ENCODE data around the gene AFF3. TPM values are rescaled to one million over a fixed set of nuclear protein-coding genes. Genes with fewer than 3 reads are reported as not detected.

AFF3 gene
- total and polyA plus RNA-seq, 2 of the 13 experiments (the other 11 are each of a cell fraction or from before 2014, with no cell fraction given) = not detected

DNA sequence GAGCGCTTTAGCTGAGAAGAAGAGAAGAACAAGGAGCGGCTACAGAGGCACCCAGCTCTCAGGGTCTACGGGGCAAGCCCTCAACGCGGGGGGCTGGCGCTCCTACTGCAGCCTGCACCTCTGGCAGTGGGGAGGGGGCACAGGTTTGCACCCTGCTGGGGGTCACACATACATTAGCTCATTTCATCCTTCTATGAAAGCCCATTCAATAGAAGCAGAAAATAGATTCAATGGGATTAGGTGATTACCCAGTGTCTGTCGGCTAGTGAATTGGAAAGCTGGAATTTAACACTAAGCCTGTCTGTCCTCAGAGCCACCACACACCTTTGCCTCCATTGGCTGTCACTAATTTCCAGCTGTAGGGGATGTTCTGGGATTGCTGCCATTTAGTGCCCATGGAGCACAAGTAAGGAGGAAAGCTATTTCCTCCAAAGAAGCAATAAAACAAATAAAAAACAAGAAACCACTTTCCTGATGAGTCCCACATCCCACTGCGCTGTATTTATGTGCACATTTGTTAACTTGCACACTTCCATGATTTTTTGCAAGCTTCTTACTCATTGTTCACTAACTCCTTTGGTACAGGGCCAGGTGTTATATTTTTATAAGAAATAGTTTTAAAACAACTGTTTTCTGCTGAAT, 333.0 kb downstream of the AFF3 start:
- no peaks in the 10 kb centered on the region; a peak in 1 of 5 replicates for H3K27me3 ChIP-seq (ENCODE audit: control insufficient read depth in 1 of 2, insufficient read depth in 2 of 2, low read length in 2 of 2)
- no peaks in the 10 kb centered on the region for H3K79me2 ChIP-seq (ENCODE audit: insufficient read depth, low read length)
- no peak for DNase-seq (ENCODE audit: low spot score)
- no peak overlapping the region for H3K4me2 ChIP-seq (ENCODE audit: low read depth, low read length)
- CTCF ChIA-PET (ENCODE audit: low intra/inter-chr PET ratio, low total read pairs) = no interaction called here
- H3K4me1 ChIP-seq (ENCODE audit: insufficient read depth, low read length) = no peaks in the 10 kb centered on the region
- FAIRE-seq = no peak
- ATAC-seq = no peak
- no peaks in the 10 kb centered on the region for H3K9me3 ChIP-seq (ENCODE audit: low read length)
- no TSS peak for BruUV-seq (replicated peaks)
- H3K4me3 ChIP-seq (replicated peaks in 1 of 3; ENCODE audit: insufficient read depth in 1 of 3, low read depth in 2 of 3, low read length in 3 of 3) = no peak overlapping the region
- H3K36me3 ChIP-seq (replicated peaks in 1 of 2; ENCODE audit: control insufficient read depth in 1 of 2, insufficient read depth in 2 of 2, low read length in 2 of 2) = no peaks in the 10 kb centered on the region
- POLR2A ChIA-PET = no interaction called here
- H3K9ac ChIP-seq (ENCODE audit: insufficient read depth, low read depth, low read length) = no peak overlapping the region
- no peaks in the 10 kb centered on the region for H4K20me1 ChIP-seq (ENCODE audit: insufficient read depth, low read length)
- in situ Hi-C loops (cut with HindIII; ENCODE audit: extremely low pct_ligation_motif_present, low pct_unique_long_range_greater_than_20kb) = no loop called here
- WGBS (ENCODE audit: low lambda C conversion rate) = 73% methylated on average over 8 of the region's 8 CpGs
- intact Hi-C loops (cut with micrococcal nuclease; ENCODE audit: unreplicated experiment) = no loop called here
- no peak overlapping the region for H2AFZ ChIP-seq (ENCODE audit: low read length)
- H3K27ac ChIP-seq (ENCODE audit: extremely low read length, insufficient read depth, low read length) = no peak overlapping the region
- TF ChIP-seq ZNF839 (CRISPR knock-in tag; IDR thresholded peaks at IDR 0.05; ENCODE audit: borderline replicate concordance) (no peak), SP5 (CRISPR knock-in tag; IDR thresholded peaks at IDR 0.05; ENCODE audit: borderline replicate concordance, low read depth) (no peak), BHLHE40 (IDR thresholded peaks at IDR 0.05; ENCODE audit: low read length) (no peak), ZEB1 (IDR thresholded peaks at IDR 0.05; ENCODE audit: insufficient replicate concordance, low read depth) (no peak), ZZZ3 (CRISPR knock-in tag; IDR thresholded peaks at IDR 0.05; ENCODE audit: borderline replicate concordance) (no peak), DR1 (CRISPR knock-in tag; IDR thresholded peaks at IDR 0.05) (no peak), RNF2 (conservative IDR thresholded peaks at IDR 0.05; ENCODE audit: low read depth) (no peak), TEAD2 (CRISPR knock-in tag; IDR thresholded peaks at IDR 0.05) (no peak), ZNF333 (CRISPR knock-in tag; IDR thresholded peaks at IDR 0.05; ENCODE audit: borderline replicate concordance) (no peak), ZNF780A (CRISPR knock-in tag; IDR thresholded peaks at IDR 0.05) (no peak)
- TF ChIP-seq, protein P1, sequence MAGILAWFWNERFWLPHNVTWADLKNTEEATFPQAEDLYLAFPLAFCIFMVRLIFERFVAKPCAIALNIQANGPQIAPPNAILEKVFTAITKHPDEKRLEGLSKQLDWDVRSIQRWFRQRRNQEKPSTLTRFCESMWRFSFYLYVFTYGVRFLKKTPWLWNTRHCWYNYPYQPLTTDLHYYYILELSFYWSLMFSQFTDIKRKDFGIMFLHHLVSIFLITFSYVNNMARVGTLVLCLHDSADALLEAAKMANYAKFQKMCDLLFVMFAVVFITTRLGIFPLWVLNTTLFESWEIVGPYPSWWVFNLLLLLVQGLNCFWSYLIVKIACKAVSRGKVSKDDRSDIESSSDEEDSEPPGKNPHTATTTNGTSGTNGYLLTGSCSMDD (CRISPR knock-in tag; IDR thresholded peaks at IDR 0.05) = no peak
- TF ChIP-seq, protein P2, sequence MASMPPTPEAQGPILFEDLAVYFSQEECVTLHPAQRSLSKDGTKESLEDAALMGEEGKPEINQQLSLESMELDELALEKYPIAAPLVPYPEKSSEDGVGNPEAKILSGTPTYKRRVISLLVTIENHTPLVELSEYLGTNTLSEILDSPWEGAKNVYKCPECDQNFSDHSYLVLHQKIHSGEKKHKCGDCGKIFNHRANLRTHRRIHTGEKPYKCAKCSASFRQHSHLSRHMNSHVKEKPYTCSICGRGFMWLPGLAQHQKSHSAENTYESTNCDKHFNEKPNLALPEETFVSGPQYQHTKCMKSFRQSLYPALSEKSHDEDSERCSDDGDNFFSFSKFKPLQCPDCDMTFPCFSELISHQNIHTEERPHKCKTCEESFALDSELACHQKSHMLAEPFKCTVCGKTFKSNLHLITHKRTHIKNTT (CRISPR knock-in tag; IDR thresholded peaks at IDR 0.05) = no peak
- TF ChIP-seq, protein P3, sequence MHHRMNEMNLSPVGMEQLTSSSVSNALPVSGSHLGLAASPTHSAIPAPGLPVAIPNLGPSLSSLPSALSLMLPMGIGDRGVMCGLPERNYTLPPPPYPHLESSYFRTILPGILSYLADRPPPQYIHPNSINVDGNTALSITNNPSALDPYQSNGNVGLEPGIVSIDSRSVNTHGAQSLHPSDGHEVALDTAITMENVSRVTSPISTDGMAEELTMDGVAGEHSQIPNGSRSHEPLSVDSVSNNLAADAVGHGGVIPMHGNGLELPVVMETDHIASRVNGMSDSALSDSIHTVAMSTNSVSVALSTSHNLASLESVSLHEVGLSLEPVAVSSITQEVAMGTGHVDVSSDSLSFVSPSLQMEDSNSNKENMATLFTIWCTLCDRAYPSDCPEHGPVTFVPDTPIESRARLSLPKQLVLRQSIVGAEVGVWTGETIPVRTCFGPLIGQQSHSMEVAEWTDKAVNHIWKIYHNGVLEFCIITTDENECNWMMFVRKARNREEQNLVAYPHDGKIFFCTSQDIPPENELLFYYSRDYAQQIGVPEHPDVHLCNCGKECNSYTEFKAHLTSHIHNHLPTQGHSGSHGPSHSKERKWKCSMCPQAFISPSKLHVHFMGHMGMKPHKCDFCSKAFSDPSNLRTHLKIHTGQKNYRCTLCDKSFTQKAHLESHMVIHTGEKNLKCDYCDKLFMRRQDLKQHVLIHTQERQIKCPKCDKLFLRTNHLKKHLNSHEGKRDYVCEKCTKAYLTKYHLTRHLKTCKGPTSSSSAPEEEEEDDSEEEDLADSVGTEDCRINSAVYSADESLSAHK (CRISPR knock-in tag; IDR thresholded peaks at IDR 0.05; ENCODE audit: borderline replicate concordance) = no peak
- TF ChIP-seq, protein P4, sequence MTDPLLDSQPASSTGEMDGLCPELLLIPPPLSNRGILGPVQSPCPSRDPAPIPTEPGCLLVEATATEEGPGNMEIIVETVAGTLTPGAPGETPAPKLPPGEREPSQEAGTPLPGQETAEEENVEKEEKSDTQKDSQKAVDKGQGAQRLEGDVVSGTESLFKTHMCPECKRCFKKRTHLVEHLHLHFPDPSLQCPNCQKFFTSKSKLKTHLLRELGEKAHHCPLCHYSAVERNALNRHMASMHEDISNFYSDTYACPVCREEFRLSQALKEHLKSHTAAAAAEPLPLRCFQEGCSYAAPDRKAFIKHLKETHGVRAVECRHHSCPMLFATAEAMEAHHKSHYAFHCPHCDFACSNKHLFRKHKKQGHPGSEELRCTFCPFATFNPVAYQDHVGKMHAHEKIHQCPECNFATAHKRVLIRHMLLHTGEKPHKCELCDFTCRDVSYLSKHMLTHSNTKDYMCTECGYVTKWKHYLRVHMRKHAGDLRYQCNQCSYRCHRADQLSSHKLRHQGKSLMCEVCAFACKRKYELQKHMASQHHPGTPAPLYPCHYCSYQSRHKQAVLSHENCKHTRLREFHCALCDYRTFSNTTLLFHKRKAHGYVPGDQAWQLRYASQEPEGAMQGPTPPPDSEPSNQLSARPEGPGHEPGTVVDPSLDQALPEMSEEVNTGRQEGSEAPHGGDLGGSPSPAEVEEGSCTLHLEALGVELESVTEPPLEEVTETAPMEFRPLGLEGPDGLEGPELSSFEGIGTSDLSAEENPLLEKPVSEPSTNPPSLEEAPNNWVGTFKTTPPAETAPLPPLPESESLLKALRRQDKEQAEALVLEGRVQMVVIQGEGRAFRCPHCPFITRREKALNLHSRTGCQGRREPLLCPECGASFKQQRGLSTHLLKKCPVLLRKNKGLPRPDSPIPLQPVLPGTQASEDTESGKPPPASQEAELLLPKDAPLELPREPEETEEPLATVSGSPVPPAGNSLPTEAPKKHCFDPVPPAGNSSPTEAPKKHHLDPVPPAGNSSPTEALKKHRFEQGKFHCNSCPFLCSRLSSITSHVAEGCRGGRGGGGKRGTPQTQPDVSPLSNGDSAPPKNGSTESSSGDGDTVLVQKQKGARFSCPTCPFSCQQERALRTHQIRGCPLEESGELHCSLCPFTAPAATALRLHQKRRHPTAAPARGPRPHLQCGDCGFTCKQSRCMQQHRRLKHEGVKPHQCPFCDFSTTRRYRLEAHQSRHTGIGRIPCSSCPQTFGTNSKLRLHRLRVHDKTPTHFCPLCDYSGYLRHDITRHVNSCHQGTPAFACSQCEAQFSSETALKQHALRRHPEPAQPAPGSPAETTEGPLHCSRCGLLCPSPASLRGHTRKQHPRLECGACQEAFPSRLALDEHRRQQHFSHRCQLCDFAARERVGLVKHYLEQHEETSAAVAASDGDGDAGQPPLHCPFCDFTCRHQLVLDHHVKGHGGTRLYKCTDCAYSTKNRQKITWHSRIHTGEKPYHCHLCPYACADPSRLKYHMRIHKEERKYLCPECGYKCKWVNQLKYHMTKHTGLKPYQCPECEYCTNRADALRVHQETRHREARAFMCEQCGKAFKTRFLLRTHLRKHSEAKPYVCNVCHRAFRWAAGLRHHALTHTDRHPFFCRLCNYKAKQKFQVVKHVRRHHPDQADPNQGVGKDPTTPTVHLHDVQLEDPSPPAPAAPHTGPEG (CRISPR knock-in tag; IDR thresholded peaks at IDR 0.05) = no peak

Measured in HepG2 (cell line).